HG02884 (cell line): ENCODE data around the gene MEIOB.

Source experiments
- ATAC-seq: cut with Tn5 transposase; IDR thresholded peaks from one replicate; pipeline ENCODE4 v1.9.1; 2021; ENCODE audit warnings: mild to moderate bottlenecking, moderate library complexity; ENCODE audit not compliant: unreplicated experiment

Gene MEIOB

GRCh38 chr16:1789643-1790045 lies 82.3 kb downstream of the MEIOB start:
- no peak for ATAC-seq

DNA sequence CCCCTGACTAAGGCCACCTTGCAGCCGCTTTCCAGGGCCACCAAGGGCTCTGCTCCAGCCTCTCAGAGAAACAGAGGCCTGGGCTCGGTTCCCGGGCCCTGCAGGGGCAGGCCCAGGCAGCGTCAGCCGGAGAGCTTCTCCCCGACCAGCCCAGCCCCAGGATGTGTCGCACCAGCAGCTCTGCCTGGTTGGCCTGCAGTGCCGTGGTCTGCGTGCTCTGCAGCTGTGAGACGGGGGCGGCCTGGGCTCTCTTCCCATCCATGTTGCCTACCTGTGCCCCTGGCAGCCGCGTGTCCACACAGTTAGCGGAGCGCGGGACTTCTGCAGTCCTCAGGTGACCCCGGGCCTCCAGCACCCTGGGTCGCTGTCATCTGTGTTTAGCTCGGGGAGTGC lies 83.3 kb downstream of the MEIOB start:
- no peak for ATAC-seq

GRCh38 chr16:1788095-1788707 lies 83.8 kb downstream of the MEIOB start:
- no peak for ATAC-seq

- no peak for ATAC-seq
These were observed 84.5 kb downstream of the MEIOB start for GRCh38 chr16:1787322-1788094.

DNA sequence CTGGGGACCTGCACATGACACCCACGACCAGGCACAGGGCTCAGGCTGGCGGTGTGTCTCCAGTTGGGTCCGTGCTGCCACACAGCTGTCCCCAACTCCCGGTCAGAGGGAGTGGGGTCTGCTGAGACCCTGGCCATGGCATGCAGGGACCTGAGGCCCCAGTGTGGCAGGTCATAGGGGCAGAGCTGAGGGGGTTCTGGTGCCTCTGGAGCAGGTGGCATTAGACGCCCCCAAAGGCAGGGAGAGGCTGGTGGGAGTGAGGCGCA lies 85.0 kb downstream of the MEIOB start:
- no peak for ATAC-seq

DNA sequence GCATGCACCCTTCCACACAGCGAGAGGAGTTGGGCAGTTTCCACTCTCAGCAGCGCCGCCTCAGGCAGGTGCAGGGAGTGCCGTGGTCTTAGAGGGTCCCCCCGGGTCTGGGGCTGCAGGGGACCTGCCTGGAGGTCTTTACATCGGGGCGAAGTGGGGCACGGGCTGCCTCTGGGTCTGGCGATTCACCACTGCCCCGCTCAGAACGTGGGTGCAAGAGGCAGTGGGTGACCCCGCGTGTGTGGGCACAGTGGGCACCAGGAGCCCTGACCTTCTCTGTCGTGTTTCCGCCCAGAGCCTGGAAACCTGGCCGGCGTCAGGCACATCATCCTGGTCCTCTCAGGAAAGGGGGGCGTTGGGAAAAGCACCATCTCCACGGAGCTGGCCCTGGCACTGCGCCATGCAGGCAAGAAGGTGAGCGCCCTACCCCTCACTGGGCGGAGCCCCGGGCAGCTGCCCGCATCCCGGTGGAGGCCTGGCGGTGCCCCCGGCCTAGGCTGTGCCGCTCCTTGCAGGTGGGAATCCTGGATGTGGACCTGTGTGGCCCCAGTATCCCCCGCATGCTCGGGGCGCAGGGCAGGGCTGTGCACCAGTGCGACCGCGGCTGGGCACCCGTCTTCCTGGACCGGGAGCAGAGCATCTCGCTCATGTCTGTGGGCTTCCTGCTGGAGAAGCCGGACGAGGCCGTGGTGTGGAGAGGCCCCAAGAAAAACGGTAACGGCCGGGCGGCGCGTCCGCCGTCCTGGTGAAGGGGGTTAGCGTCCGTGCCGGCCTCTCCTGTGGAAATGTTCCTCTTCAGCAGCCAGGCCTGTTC lies 85.5 kb downstream of the MEIOB start:
- ATAC-seq: no peak

DNA sequence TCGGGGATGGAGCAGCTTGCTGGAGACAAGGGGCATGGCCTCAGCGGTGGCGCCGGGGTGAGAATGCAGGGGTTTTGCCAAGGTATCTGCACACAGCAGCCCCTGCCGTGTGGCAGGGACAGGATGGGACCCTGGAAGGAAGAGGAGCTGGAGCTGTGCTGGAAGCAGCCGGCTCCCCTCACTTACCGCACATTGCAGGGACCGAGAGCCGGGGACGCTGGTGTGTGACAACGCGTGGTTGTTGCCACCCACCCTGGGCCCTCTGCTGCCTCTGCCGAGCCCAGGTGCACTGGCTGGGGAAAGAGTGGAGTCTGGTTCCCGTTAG lies 86.2 kb downstream of the MEIOB start:
- ATAC-seq: no peak

DNA sequence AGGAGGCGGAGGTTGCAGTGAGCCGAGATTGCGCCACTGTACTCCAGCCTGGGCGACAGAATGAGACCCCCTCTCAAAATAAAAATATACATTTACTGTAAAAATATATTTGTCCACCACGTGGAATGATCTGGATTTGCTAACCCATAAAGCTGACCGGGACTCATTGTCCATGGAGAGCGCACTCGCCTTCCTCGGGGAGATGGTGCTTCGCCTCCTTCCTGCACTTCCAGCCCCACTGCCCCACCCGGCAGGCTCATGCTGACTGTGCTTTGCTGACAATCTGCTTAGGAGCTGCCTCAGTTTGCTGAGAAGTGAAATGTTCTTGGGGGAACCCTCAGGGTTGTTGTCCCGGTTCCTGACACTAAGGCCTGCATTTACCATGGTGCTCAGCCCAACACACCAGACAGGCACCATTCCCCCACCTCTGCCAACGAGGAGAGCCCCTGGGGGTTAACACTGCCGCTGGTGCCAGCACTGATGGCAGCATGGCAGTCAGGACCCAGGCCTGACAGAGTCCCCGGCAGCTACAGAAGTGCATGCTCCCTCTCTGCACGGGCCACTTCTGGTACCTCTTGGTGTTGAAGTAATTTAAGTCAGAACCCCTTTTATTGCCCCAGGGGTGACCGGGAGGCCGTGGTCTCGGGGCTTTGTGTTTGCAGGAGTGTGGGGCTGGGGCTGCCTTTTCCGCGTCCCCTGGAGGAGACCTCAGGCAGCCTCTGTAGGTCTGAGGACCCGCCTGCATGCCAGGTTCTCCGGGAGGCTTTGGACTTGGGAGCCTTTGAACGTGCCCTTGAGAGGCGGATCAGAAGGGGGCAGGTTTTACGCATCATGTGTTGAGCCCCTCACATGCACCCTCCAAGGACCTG lies 86.8 kb downstream of the MEIOB start:
- no peak for ATAC-seq
